ENCODE results near the gene NDST4.

NDST4 gene

DNA sequence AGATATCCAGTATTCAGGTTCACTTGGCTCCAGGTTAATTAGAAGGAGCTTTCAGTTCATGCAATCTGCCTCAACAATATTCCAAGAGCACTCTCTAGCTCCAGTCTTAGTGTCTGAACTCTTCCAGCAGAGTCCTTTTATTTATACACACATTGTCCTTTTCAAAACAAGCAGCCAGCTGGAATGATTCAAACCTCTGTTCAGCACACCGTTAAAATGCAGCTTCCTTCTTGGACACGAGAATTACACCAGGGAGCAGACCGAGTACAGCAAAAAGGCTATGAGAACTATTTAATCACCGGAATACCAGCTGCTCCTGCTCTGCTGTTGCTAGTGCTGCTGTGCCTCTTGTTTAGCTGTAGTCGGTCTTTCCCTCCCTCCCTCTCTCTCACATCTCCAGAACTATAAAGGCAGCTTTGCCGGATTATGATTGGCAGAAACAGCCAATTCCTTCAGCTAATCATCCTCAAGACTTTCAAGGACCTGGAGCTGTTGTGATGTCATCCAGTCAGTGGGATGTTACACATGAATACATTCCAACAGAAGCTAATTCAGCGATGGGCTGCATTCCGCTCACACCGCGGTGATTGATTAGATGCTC, at the start of gene NDST4:
NDST4 (minus strand) TSS at position 115 of the 601 bp plus-strand sequence. CDS start 36,584 bp downstream, outside the sequence.
- DNase-seq, result no peak

- DNase-seq, result no peak
Observed at GRCh38 chr4:115159141-115159540, 45.7 kb upstream of the NDST4 start.

- no peak for DNase-seq
Observed at GRCh38 chr4:115158296-115158695, 44.9 kb upstream of the NDST4 start.

DNA sequence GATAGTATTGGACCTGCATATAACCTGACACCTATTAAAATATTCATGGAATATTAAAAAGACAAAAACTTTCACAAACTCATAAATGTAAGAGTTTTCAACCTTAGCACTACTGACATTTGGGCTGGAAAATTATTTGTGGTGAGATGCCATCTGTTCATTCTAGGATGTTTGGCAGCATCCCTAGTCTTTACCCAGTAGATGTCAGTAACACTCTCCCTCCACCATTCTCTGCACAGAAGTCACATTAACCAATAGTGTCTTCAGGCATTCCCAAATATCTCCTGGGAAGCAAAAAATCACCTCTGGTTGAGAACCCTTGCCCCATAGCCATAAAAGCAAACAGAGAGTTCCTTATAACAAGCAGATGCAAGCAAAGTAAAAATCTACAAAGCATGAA, 41.4 kb upstream of the NDST4 start:
- no peak for DNase-seq

GRCh38 chr4:115152965-115153364, 39.5 kb upstream of the NDST4 start:
- DNase-seq, result no peak

DNA sequence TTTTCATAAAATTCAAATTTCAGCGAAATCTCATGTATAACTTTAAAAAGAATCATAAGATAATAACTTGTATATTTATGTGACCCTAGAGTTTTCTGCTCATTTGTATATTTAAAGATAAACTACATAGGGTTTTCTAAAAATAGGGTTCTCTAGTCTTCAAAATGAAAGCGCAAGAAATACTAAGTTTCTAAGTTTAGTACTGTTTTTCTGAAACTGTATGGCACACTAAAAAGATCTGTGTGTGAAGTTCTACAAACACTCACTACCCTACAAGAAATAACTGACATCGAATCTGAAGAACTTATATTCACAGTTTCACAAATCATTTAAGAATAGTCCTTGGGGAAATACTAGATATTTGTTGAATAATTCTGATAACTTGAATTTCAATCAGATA, 38.7 kb upstream of the NDST4 start:
- DNase-seq, result no peak

GRCh38 chr4:115149106-115149505, 35.7 kb upstream of the NDST4 start:
- DNase-seq, result no peak

GRCh38 chr4:115145393-115146160, 32.2 kb upstream of the NDST4 start:
- DNase-seq, result no peak

DNA sequence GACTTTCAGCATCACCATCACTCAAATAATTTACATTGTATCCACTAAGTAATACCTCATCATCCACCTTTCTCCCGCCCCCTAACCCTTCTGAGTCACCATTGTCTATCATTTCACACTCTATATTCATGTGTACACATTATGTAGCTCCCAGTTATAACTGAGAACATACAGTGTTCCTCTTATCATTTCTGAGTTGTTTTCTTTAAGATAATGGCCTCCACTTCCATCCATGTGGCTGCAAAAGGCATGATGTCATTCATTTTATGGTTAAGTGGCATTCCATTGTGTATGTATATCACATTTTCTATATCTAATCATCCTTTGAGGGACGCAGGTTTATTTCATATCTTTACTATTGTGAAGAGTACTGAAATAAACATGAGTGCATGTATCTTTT, 14.6 kb upstream of the NDST4 start:
- no peak for DNase-seq

DNA sequence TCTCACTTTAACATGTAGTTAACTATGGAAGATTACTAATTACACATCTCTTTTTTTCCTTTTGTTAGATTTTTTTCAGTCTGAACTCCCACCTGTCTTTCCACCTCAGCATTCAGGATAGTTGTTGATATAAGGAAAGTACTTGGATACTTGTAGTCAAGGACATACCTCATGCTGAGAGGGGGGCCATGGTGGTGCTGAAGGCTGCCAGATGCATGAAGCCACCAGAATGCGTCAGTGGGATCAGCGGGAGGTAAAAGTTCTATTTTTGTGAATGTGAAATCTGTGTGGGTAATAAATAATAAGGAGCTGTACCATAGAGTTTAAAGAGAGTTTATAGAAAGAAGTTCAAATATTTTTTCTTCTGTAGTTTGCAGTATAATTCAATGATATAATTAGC, 13.1 kb upstream of the NDST4 start:
- no peak for DNase-seq

GRCh38 chr4:115121351-115122043, 8.1 kb upstream of the NDST4 start:
- DNase-seq, result no peak

- DNase-seq, result peak in 1 of 2 experiments; percentile 2
Observed at GRCh38 chr4:115119804-115120352, 6.5 kb upstream of the NDST4 start.

GRCh38 chr4:115117651-115118050, 4.2 kb upstream of the NDST4 start:
- DNase-seq, result no peak

- DNase-seq, result no peak
Observed at GRCh38 chr4:115110191-115111181, 2.9 kb downstream of the NDST4 start.

- DNase-seq, result no peak
Observed at GRCh38 chr4:115108850-115109249, 4.6 kb downstream of the NDST4 start.

GRCh38 chr4:115107411-115107810, 6.0 kb downstream of the NDST4 start:
- no peak for DNase-seq

DNA sequence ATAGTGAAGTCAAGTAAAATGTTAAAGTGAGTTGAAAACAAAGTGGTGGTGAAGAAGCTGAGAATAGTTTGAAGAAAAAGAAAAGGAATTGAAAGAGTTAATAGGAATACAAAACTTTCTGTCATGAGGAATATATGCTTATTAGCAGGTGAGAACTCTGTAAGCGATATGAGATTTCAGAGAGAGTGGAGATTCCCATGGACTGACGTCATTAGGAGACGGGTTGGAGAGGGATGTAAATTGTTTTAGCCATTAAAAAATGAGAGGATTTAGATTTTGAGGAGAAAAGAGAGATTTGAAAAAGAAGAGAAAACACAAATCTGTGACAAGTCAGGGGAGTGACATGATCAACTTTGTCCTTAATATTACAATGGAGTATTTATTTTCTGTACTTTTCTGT, 11.7 kb downstream of the NDST4 start:
- DNase-seq, result no peak

DNA sequence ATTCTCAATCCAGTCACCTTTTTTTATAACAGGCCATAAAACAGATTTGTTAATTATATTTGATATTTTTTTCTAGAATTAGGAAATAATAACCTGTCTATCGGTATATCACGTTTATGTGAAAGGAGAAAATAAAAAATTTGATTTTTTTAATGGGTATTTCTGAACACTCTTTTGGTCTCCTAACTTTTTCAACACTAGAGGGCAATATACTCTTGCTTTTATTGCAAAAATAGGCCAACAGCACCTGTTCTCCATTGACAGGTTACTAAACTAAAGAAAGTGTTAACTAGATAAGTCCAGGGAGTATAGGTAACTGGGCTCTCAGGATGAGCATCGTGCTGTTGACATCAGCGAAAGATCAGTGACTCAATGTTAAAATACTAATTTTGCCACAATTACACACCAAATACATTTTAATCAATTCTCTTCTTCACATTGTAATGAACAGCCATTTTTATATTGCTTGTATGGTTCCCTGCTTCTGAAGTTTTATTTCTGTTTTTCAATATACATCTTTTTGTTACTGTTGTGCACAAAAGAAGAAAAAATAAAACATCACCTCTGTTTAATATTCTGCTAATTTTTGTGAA, 22.8 kb downstream of the NDST4 start:
- DNase-seq, result peak; percentile 33 to 45

DNA sequence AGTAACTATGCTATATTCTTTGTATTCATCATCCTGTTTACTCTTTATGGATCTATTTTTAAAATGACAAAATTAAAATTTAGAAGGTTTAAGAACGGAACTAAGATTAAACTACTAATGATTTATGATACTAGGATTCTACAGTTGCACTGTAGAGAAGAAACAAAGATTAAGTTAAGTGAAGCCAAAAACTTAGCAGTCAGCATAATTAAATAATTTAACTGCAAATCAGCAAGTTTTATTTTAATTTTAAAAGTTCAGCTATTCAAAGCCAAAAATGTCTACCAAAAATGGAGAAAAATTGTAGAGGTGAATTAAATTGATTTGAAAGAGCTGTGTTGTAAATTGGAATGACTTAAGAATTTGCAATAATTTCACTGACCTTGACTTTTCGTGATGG, 30.8 kb downstream of the NDST4 start:
- no peak for DNase-seq

DNA sequence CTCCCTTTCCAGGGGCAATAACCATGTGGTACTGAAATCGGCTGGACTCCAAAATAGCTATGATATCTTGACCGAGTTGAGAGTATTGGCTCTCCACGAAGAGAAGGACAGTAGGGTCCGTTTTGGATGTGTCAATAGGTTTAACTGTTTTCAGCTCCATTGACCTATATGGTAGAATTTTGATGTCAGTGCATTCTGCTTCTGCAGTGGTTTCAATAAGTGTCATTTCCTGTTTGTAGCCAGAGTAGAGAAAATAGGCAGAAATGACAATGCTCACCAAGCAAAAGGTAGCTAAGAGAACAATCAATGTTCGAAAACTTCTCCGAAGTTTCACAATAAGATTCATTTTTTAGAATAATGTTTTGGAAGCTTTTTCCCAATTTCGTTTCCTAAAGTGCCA, 36.7 kb downstream of the NDST4 start:
- no peak for DNase-seq

DNA sequence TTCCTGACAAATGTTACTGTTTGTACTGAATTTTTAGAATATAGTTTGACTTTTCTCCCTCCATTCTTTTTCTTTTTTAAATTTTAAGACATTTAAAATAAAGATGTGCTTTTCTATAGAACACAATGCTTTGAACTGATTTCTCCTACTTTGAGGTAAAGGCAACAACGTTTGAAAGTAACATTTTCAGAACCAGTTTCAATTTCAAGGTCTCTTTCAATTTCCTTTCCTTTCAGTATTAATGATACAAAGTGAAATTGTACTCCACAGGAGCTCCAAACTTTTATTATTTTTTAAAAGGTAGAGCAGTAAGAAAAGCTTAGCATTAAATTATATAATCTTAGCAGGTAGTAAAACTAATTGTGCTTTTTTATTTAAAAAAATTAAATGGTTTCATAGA, 54.9 kb downstream of the NDST4 start:
- no peak for DNase-seq

DNA sequence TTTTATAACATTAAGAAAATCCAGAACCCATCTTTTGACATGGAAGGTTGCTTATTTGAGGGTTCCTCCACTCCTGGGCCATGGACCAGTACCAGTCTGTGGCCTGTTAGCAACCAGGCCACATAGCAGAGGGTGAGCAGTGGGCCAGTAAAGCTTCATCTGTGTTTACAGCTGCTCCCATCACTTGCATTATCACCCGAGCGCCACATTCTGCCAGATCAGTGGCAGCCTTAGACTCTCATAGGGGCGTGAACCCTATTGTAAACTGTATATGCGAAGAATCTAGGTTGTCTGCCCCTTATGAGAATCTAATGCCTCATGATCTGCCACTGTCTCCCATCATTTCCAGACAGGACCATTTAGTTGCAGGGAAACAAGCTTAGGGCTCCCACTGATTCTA, 58.6 kb downstream of the NDST4 start:
- peak; percentile 20 to 21 for DNase-seq
